K562 (cell line): ENCODE measurements around the gene CALD1. TPM values are rescaled to one million over a fixed set of nuclear protein-coding genes. Genes with fewer than 3 reads are reported as not detected.

Source experiments
- ATAC-seq: fragments of 200-7000 bp; cut with Tn5 transposase; 3 replicates; pipeline ENCODE4 v1.9.1; 2020; ENCODE audit warnings: moderate library complexity
- BruUV-seq: library from RNA; stranded (reverse); fragments of 400-500 nt; replicated peaks from 2 replicates; lab custom pipeline; 2021; lab: Mats Ljungman, UMichigan
- CTCF ChIA-PET: fragments of 300-600 bp; formaldehyde crosslinking; extraction: SDS; loops from one replicate; lab custom pipeline; 2021; ENCODE audit warnings: low intra/inter-chr PET ratio; lab: Yijun Ruan, JAX
- POLR2A ChIA-PET: fragments of 300-600, 350-650 bp; sonication (Branson Sonifier 250); formaldehyde crosslinking; extraction: SDS; loops from one replicate; lab custom pipeline; 2021; ENCODE audit warnings: antibody characterized with exemption, inconsistent platforms; lab: Yijun Ruan, JAX
- DNase-seq, 4 experiments: peaks; one replicate each; pipeline versions ENCODE4 v3.0.0 to v3.0.0-alpha.2; 2011 to 2018; ENCODE audit warnings: low spot score in 3 of 4, mixed read lengths in 3 of 4; ENCODE audit errors: extremely low read depth in 1 of 4
- FAIRE-seq: peaks from 2 replicates; lab custom pipeline; 2011; peaks lifted over from hg19 to GRCh38; lab: Jason Lieb, UNC
- H2AFZ ChIP-seq: 2 replicates; pipeline ENCODE4 v1.6.0; 2011; ENCODE audit warnings: low read depth, low read length, control low read depth, inconsistent platforms
- H3K27ac ChIP-seq: fragments of 200-600 bp; 3 replicates; pipeline ENCODE4 v1.8.0; 2011; ENCODE audit warnings: low read depth, mild to moderate bottlenecking, control low read depth, inconsistent platforms, low read length, moderate library complexity, mixed read lengths; ENCODE audit errors: extremely low read depth
- H3K27me3 ChIP-seq, 2 experiments: fragments of 300-600 bp in 1 of 2; 2 replicates in 1 of 2; 3 replicates in 1 of 2; pipeline versions ENCODE4 v1.6.0 to v1.8.0; 2011; ENCODE audit warnings: inconsistent platforms in 2 of 2, low read length in 2 of 2, mild to moderate bottlenecking in 1 of 2, mixed read lengths in 1 of 2, moderate library complexity in 1 of 2; ENCODE audit not compliant: control insufficient read depth in 2 of 2, insufficient read depth in 2 of 2
- H3K36me3 ChIP-seq: fragments of 300-600 bp; 3 replicates; pipeline ENCODE4 v1.8.0; 2011; ENCODE audit warnings: mild to moderate bottlenecking, low read length, inconsistent platforms; ENCODE audit not compliant: control insufficient read depth, insufficient read depth
- H3K4me1 ChIP-seq, 2 experiments: fragments of 200-600 bp in 1 of 2; replicated peaks in 1 of 2; 2 replicates in 1 of 2; 3 replicates in 1 of 2; pipeline versions ENCODE4 v1.5.1 to v1.8.0; 2011; ENCODE audit warnings: inconsistent platforms in 2 of 2, low read length in 2 of 2, mild to moderate bottlenecking in 1 of 2, mixed read lengths in 1 of 2, moderate library complexity in 1 of 2; ENCODE audit not compliant: control insufficient read depth in 2 of 2, insufficient read depth in 2 of 2
- H3K4me2 ChIP-seq: 2 replicates; pipeline ENCODE4 v1.6.1; 2011; ENCODE audit warnings: low read length, control low read depth, inconsistent platforms, mixed read lengths; ENCODE audit not compliant: insufficient read depth
- H3K4me3 ChIP-seq: fragments of 200-600 bp; sonication (generic), shearing (Covaris generic); 2 replicates; pipeline ENCODE4 v1.5.1; 2016; ENCODE audit warnings: control low read depth, inconsistent platforms
- H3K79me2 ChIP-seq: fragments of 200-600 bp; 3 replicates; pipeline ENCODE4 v1.8.0; 2011; ENCODE audit warnings: low read length, inconsistent platforms; ENCODE audit not compliant: control insufficient read depth, insufficient read depth
- H3K9ac ChIP-seq, 2 experiments: 2 replicates each; pipeline versions ENCODE4 v1.6.0 to v1.6.1; 2011; ENCODE audit warnings: low read depth in 2 of 2, low read length in 2 of 2, control low read depth in 1 of 2, inconsistent platforms in 1 of 2, mild to moderate bottlenecking in 1 of 2, mixed read lengths in 1 of 2; ENCODE audit not compliant: insufficient read depth in 1 of 2
- H3K9me1 ChIP-seq: one replicate; pipeline ENCODE4 v1.6.0; 2011; ENCODE audit warnings: inconsistent platforms, mild to moderate bottlenecking, low read length, moderate library complexity; ENCODE audit not compliant: control insufficient read depth, insufficient read depth
- H3K9me3 ChIP-seq: replicated peaks from 2 replicates; pipeline ENCODE4 v1.5.1; 2011; ENCODE audit warnings: low read depth, low read length, inconsistent platforms; ENCODE audit not compliant: control insufficient read depth, insufficient read depth
- H4K20me1 ChIP-seq: replicated peaks from 2 replicates; pipeline ENCODE4 v1.6.1; 2011; ENCODE audit warnings: low read length, inconsistent platforms, mixed read lengths; ENCODE audit not compliant: control insufficient read depth, insufficient read depth
- DDX20 ChIP-seq: fragments of 450-650 bp; IDR thresholded peaks from 2 replicates; pipeline ENCODE4 v1.6.1; 2016; ENCODE audit warnings: missing genetic modification characterization, low read depth, mild to moderate bottlenecking, missing compliant biosample characterization, moderate library complexity
- E2F3 ChIP-seq: fragments of 250-450 bp; sonication (Bioruptor Pico); IDR thresholded peaks from 2 replicates; pipeline ENCODE4 v1.4.0; 2020; ENCODE audit warnings: mild to moderate bottlenecking
- EP300 ChIP-seq: IDR thresholded peaks from 2 replicates; pipeline ENCODE4 v1.6.1; 2012; ENCODE audit warnings: low read length, improper control_type of control experiment
- ESRRB ChIP-seq: fragments of 250-450 bp; sonication (Bioruptor Pico); IDR thresholded peaks from 2 replicates; pipeline ENCODE4 v1.5.0; 2020; ENCODE audit warnings: mild to moderate bottlenecking, moderate library complexity, borderline replicate concordance
- FOXJ3 ChIP-seq: sonication (generic); formaldehyde crosslinking; IDR thresholded peaks from 2 replicates; pipeline ENCODE4 v1.4.0; 2020; ENCODE audit warnings: mild to moderate bottlenecking, missing genetic modification reagents
- KLF13 ChIP-seq: fragments of 450-650 bp; IDR thresholded peaks from 2 replicates; pipeline ENCODE4 v1.6.1; 2016; ENCODE audit warnings: missing genetic modification characterization, low read depth, mild to moderate bottlenecking, missing compliant biosample characterization, moderate library complexity, borderline replicate concordance
- MCM2 ChIP-seq: fragments of 450-650 bp; IDR thresholded peaks from 2 replicates; pipeline ENCODE4 v1.6.1; 2017; ENCODE audit warnings: low read depth, mild to moderate bottlenecking
- MCM3 ChIP-seq: fragments of 450-650 bp; IDR thresholded peaks from 2 replicates; pipeline ENCODE4 v1.6.1; 2016
- PRPF4 ChIP-seq: fragments of 200-400 bp; formaldehyde crosslinking; IDR thresholded peaks from one replicate; pipeline ENCODE4 v1.6.1; 2017; ENCODE audit warnings: low read length, low read depth, mild to moderate bottlenecking; ENCODE audit not compliant: insufficient read depth, poor library complexity, severe bottlenecking
- TAF7 ChIP-seq: fragments of 450-650 bp; IDR thresholded peaks from 2 replicates; pipeline ENCODE4 v1.6.1; 2016; ENCODE audit warnings: missing genetic modification characterization, missing compliant biosample characterization
- ZNF12 ChIP-seq: sonication (generic); formaldehyde crosslinking; IDR thresholded peaks from 2 replicates; pipeline ENCODE4 v1.4.0; 2020; ENCODE audit warnings: mild to moderate bottlenecking, missing genetic modification reagents
- ZNF79 ChIP-seq: fragments of 250-450 bp; sonication (Bioruptor Pico); IDR thresholded peaks from 2 replicates; pipeline ENCODE4 v1.4.0; 2020; ENCODE audit warnings: low read depth, mild to moderate bottlenecking, moderate library complexity
- ZNF830 ChIP-seq: fragments of 250-450 bp; sonication (Bioruptor Pico); IDR thresholded peaks from 2 replicates; pipeline ENCODE4 v1.5.0; 2021; ENCODE audit warnings: mild to moderate bottlenecking
- WGBS: fragments of 100-300 bp; shearing (Covaris generic); methylation state at CpG from one replicate; pipeline ENCODE4 v1.1.6; 2016; ENCODE audit warnings: low coverage, mixed read lengths; ENCODE audit not compliant: insufficient coverage; ENCODE audit errors: missing lambda C conversion rate; 5-methylcytosine and 5-hydroxymethylcytosine counted together
- in situ Hi-C: fragments of 300-500 bp; cut with MboI; formaldehyde crosslinking; loops from 4 replicates; pipeline ENCODE4 v1.15.0; 2018; ENCODE audit warnings: inconsistent platforms, mixed read lengths
- intact Hi-C: fragments of 100-400 bp; cut with micrococcal nuclease; formaldehyde crosslinking; loops from 2 replicates; pipeline ENCODE4 v1.14.2; 2022
- polyA plus RNA-seq, 8 experiments: library from polyadenylated mRNA; depleted of rRNA in 4 of 8; stranded (reverse) in 5 of 8; unstranded in 3 of 8; fragments of >200 nt; fragmentation: Nextera tagmentation in 2 of 8; fragmentation: Illumina TruSeq in 1 of 8; extraction: Ambion mirVana in 2 of 8; extraction: Trizol in 1 of 8; gene quantifications; 2 replicates each; pipeline versions ENCODE4 v1.2.1 to v1.2.3, GENCODE V29; 2011 to 2014; ENCODE audit warnings: inconsistent platforms in 1 of 8, missing spikeins in 1 of 8
- total RNA-seq, 7 experiments: library from RNA; depleted of rRNA in 6 of 7; stranded (reverse); fragments of >200 nt in 6 of 7; fragmentation: Illumina TruSeq in 2 of 7; extraction: Trizol in 2 of 7; gene quantifications; 2 replicates each; pipeline versions ENCODE4 v1.2.1 to v1.2.3, GENCODE V29; 2011 to 2021; ENCODE audit warnings: low replicate concordance in 1 of 7
- TF ChIP-seq, protein P1 (sequence below): fragments of 450-650 bp; IDR thresholded peaks from 2 replicates; pipeline ENCODE4 v1.6.1; 2016

Gene CALD1
- total and polyA plus RNA-seq, 9 of the 15 experiments (the other 6 are each of a cell fraction or from before 2014, with no cell fraction given), result 0.40 TPM; not detected in 8

DNA sequence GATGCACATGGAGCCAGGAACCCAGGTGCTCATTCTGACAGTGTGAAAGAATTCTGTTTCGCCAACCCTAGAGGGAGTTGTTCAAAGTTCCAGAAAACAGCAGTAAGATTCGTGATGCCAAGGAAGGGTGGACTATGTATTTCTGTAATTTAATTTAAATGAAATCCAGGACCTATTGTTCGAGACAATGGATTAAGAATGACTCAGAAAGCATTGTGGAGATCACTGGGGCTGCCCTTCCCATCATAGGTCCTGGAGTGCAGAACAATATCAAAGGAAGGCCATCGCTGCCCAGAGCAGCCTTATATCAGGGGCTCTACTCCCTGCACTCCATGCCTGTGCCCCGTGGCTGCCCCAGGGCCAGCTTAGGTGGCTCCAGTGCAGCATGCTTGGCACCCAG, 32.1 kb upstream of the CALD1 start:
- in situ Hi-C loops (no loop called here), intact Hi-C loops (no loop called here)
- Histone ChIP-seq H3K27ac (no peak overlapping the region), H3K27me3 (peaks cover 0 to 10% of the 10 kb centered on the region in 2 experiments; a peak in 2 of 5 replicates), H3K79me2 (no peaks in the 10 kb centered on the region), H3K9ac (no peak overlapping the region), H4K20me1 (no peaks in the 10 kb centered on the region), H3K4me1 (peaks cover 4 to 8% of the 10 kb centered on the region in 2 experiments; a peak in 3 of 5 replicates), H3K36me3 (no peaks in the 10 kb centered on the region), H3K9me3 (no peaks in the 10 kb centered on the region), H3K4me2 (no peak overlapping the region), H3K4me3 (no peak overlapping the region), H2AFZ (no peak overlapping the region), H3K9me1 (no peaks in the 10 kb centered on the region)
- DNase-seq (no peak), FAIRE-seq (no peak), ATAC-seq (no peak)
- ChIA-PET POLR2A (no interaction called here), CTCF (no interaction called here)
- 1% methylated on average over 5 of the region's 5 CpGs for WGBS
- BruUV-seq, result no TSS peak
- TF ChIP-seq MCM2 (no peak), DDX20 (tag) (no peak), PRPF4 (no peak), ZNF79 (no peak), ZNF12 (no peak), ESRRB (CRISPR knock-in tag) (no peak), E2F3 (CRISPR knock-in tag) (no peak), TAF7 (tag) (no peak), KLF13 (no peak), EP300 (no peak), MCM3 (no peak), ZNF830 (CRISPR knock-in tag) (no peak), FOXJ3 (CRISPR knock-in tag) (no peak)
- TF ChIP-seq, protein P1, sequence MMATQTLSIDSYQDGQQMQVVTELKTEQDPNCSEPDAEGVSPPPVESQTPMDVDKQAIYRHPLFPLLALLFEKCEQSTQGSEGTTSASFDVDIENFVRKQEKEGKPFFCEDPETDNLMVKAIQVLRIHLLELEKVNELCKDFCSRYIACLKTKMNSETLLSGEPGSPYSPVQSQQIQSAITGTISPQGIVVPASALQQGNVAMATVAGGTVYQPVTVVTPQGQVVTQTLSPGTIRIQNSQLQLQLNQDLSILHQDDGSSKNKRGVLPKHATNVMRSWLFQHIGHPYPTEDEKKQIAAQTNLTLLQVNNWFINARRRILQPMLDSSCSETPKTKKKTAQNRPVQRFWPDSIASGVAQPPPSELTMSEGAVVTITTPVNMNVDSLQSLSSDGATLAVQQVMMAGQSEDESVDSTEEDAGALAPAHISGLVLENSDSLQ, result no peak
